Effector CD8-positive, alpha-beta T cell (primary cell): ENCODE measurements around the gene ITGA6.

ENCODE experiments used
- DNase-seq: peaks from one replicate; lab custom pipeline; 2025; lab: John Stamatoyannopoulos, UW

Gene ITGA6

GRCh38 chr2:172440795-172441194 lies 13.4 kb downstream of the ITGA6 start:
- no peak for DNase-seq

GRCh38 chr2:172442072-172442895 lies 14.9 kb downstream of the ITGA6 start:
- peak; percentile 10 for DNase-seq

GRCh38 chr2:172445851-172446250 lies 18.5 kb downstream of the ITGA6 start:
- DNase-seq = no peak

GRCh38 chr2:172446474-172447063 lies 19.2 kb downstream of the ITGA6 start:
- no peak for DNase-seq

GRCh38 chr2:172447811-172448493 lies 20.6 kb downstream of the ITGA6 start:
- no peak for DNase-seq

GRCh38 chr2:172448544-172449267 lies 21.3 kb downstream of the ITGA6 start:
- no peak for DNase-seq

GRCh38 chr2:172449911-172450550 lies 22.6 kb downstream of the ITGA6 start:
- DNase-seq = no peak

GRCh38 chr2:172451923-172452322 lies 24.5 kb downstream of the ITGA6 start:
- no peak for DNase-seq

GRCh38 chr2:172452845-172453244 lies 25.5 kb downstream of the ITGA6 start:
- DNase-seq = no peak

- no peak for DNase-seq
These were observed 27.2 kb downstream of the ITGA6 start for GRCh38 chr2:172454404-172455120.

GRCh38 chr2:172455121-172455515 lies 27.7 kb downstream of the ITGA6 start:
- DNase-seq = no peak

GRCh38 chr2:172456002-172456401 lies 28.6 kb downstream of the ITGA6 start:
- DNase-seq = no peak

GRCh38 chr2:172457536-172457935 lies 30.1 kb downstream of the ITGA6 start:
- no peak for DNase-seq

- DNase-seq = no peak
These were observed 31.3 kb downstream of the ITGA6 start for GRCh38 chr2:172458561-172459124.

GRCh38 chr2:172460780-172461201 lies 33.4 kb downstream of the ITGA6 start:
- DNase-seq = no peak

- peak; percentile 56 for DNase-seq
These were observed 34.4 kb downstream of the ITGA6 start for GRCh38 chr2:172461591-172462372.

- DNase-seq = no peak
These were observed 35.0 kb downstream of the ITGA6 start for GRCh38 chr2:172462373-172462848.

- DNase-seq = no peak
These were observed 35.5 kb downstream of the ITGA6 start for GRCh38 chr2:172462849-172463381.

GRCh38 chr2:172464400-172465129 lies 37.2 kb downstream of the ITGA6 start:
- DNase-seq = no peak
